ENCODE results near the gene BMP6. TPM values are rescaled to one million over a fixed set of nuclear protein-coding genes. Genes with fewer than 3 reads are reported as not detected.

BMP6 gene
- total and polyA plus RNA-seq, 12 donors, result 0.59 to 4.1 (median 2.6) TPM

GRCh38 chr6:7819431-7820015 lies 93.6 kb downstream of the BMP6 start:
- ATAC-seq (no peak), DNase-seq (no peak)
- Histone ChIP-seq H3K4me1 (peaks cover 0 to 13% (median 0%) of the 10 kb centered on the region in 9 donors), H3K27ac (peak overlapping the region in 2 of 10 donors; percentile 2 to 37), H3K4me3 (no peak overlapping the region), H3K27me3 (peaks cover 0 to 3% (median 0%) of the 10 kb centered on the region in 7 donors), H3K36me3 (no peaks in the 10 kb centered on the region), H3K9me3 (no peaks in the 10 kb centered on the region)
- TF ChIP-seq CTCF (IDR thresholded peaks at IDR 0.05), result no peak
- intact Hi-C loops (cut with DNase I), result no loop called here
- 70 to 71% methylated on average over 3 of the region's 3 CpGs for WGBS, 2 donors

GRCh38 chr6:7820288-7820835 lies 94.5 kb downstream of the BMP6 start:
- 78 to 85% methylated on average over 9 of the region's 9 CpGs for WGBS, 2 donors
- no peak for DNase-seq
- H3K9me3 ChIP-seq, result no peaks in the 10 kb centered on the region
- peaks cover 0 to 3% (median 0%) of the 10 kb centered on the region in 7 donors for H3K27me3 ChIP-seq
- intact Hi-C loops (cut with DNase I), result no loop called here
- no peak for TF ChIP-seq CTCF (IDR thresholded peaks at IDR 0.05)
- H3K36me3 ChIP-seq, result no peaks in the 10 kb centered on the region
- no peak overlapping the region for H3K4me3 ChIP-seq
- H3K27ac ChIP-seq, result no peak overlapping the region
- peaks cover 0 to 13% (median 0%) of the 10 kb centered on the region in 9 donors for H3K4me1 ChIP-seq
- no peak for ATAC-seq

GRCh38 chr6:7821426-7821825 lies 95.5 kb downstream of the BMP6 start:
- H3K27me3 ChIP-seq, result peaks cover 0 to 3% (median 0%) of the 10 kb centered on the region in 7 donors
- peaks cover 0 to 7% (median 0%) of the 10 kb centered on the region in 9 donors for H3K4me1 ChIP-seq
- 92 to 99% methylated on average over 5 of the region's 5 CpGs for WGBS, 2 donors
- no peak for DNase-seq
- H3K9me3 ChIP-seq, result no peaks in the 10 kb centered on the region
- intact Hi-C loops (cut with DNase I), result no loop called here
- TF ChIP-seq CTCF (IDR thresholded peaks at IDR 0.05), result no peak
- no peaks in the 10 kb centered on the region for H3K36me3 ChIP-seq
- no peak overlapping the region for H3K4me3 ChIP-seq
- ATAC-seq, result no peak
- no peak overlapping the region for H3K27ac ChIP-seq

- DNase-seq (no peak), ATAC-seq (no peak)
- Histone ChIP-seq H3K4me1 (peaks cover 0 to 15% (median 8%) of the 10 kb centered on the region in 9 donors), H3K27ac (no peak overlapping the region), H3K36me3 (no peaks in the 10 kb centered on the region), H3K9me3 (no peaks in the 10 kb centered on the region), H3K27me3 (peaks cover 0 to 3% (median 0%) of the 10 kb centered on the region in 7 donors), H3K4me3 (no peak overlapping the region)
- WGBS, 2 donors, result 93 to 94% methylated on average over 3 of the region's 3 CpGs
- TF ChIP-seq CTCF (IDR thresholded peaks at IDR 0.05), result no peak
- intact Hi-C loops (cut with DNase I), result no loop called here
Measured at GRCh38 chr6:7823552-7823951, 97.7 kb downstream of the BMP6 start.

Measured in heart right ventricle (tissue), 16 donors.